ENCODE measurements around the gene MTHFD1.

Gene MTHFD1

DNA sequence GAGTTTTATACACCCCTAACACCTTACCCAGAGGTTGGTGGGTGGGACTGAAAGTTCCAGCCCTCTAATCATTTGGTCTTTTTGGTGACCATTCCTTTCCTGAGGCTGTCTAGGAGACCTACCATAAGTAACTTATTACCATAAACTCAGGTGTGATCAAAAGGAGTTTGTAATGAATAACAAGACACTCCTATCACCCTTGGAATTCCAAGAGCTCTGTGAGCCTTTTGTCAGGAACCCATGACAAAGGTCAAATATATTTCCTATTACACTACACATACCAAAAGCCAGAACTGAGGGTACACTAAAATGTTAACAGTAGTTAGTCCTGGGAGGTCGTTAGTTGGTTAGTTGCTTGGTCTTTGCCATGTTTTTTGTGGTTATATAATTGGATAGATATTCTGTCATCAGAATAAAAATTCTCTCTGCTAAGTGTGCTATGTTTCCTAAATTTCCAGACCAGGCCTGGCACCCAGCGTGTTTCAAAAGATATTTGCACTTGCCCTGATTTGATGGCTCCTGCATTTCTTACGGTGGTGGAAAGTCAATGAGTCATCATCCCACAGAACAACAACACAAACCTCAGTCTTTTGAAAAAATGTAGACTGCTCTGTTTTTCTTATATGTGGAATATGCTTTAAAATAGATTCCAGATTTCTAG, 50.2 kb downstream of the MTHFD1 start:
- no peak for TF ChIP-seq CTCF (IDR thresholded peaks at IDR 0.05; ENCODE audit: borderline replicate concordance, insufficient read depth, low read depth, low read length)
- no peak overlapping the region for H3K4me3 ChIP-seq (ENCODE audit: low read depth, low read length)

DNA sequence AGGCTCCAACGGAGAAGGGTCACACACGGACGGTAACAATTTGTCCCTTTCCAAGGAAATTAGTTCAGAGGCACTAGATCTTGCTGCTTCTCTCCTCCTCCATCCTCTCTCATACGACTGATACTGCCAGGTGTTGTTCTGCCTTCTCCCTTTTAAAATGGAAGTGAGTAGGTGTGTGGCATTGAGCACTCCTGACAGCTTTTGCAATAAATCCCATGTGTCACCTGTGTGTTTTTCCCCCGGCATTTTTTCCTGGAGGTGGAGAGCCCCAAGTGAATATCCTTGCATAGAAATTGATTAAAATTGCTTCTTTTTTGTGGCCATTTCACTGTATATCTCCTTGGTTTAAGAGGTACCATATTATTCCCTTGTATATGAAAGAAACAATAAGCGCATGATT, 51.0 kb downstream of the MTHFD1 start:
- no peak overlapping the region for H3K4me3 ChIP-seq (ENCODE audit: low read depth, low read length)
- no peak for TF ChIP-seq CTCF (IDR thresholded peaks at IDR 0.05; ENCODE audit: borderline replicate concordance, insufficient read depth, low read depth, low read length)

- TF ChIP-seq CTCF (IDR thresholded peaks at IDR 0.05; ENCODE audit: borderline replicate concordance, insufficient read depth, low read depth, low read length) = no peak
- H3K4me3 ChIP-seq (ENCODE audit: low read depth, low read length) = no peak overlapping the region
Measured at GRCh38 chr14:64440494-64440893, 52.3 kb downstream of the MTHFD1 start.

- H3K4me3 ChIP-seq (ENCODE audit: low read depth, low read length) = no peak overlapping the region
- TF ChIP-seq CTCF (IDR thresholded peaks at IDR 0.05; ENCODE audit: borderline replicate concordance, insufficient read depth, low read depth, low read length) = no peak
Measured at GRCh38 chr14:64442300-64442988, 54.3 kb downstream of the MTHFD1 start.

DNA sequence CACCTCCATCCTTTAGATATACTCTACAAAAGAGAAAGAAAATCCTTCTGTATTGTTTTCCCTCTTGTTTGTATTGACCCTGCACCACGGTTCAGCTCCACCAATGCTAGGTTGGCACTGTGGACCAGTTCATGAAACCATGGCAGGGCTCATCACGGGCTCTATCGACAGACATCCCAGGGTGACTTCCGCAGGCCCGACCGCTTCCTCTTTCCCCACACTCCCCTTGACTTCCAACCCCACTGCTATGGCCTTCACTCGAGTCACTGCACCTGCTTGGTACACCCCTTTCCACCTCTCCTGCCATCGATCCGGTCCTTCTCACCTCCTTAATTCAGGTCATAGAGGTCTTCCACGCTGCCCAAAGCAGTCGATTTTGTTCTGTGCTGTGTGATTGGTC, 56.0 kb downstream of the MTHFD1 start:
- H3K4me3 ChIP-seq (ENCODE audit: low read depth, low read length) = no peak overlapping the region
- no peak for TF ChIP-seq CTCF (IDR thresholded peaks at IDR 0.05; ENCODE audit: borderline replicate concordance, insufficient read depth, low read depth, low read length)

DNA sequence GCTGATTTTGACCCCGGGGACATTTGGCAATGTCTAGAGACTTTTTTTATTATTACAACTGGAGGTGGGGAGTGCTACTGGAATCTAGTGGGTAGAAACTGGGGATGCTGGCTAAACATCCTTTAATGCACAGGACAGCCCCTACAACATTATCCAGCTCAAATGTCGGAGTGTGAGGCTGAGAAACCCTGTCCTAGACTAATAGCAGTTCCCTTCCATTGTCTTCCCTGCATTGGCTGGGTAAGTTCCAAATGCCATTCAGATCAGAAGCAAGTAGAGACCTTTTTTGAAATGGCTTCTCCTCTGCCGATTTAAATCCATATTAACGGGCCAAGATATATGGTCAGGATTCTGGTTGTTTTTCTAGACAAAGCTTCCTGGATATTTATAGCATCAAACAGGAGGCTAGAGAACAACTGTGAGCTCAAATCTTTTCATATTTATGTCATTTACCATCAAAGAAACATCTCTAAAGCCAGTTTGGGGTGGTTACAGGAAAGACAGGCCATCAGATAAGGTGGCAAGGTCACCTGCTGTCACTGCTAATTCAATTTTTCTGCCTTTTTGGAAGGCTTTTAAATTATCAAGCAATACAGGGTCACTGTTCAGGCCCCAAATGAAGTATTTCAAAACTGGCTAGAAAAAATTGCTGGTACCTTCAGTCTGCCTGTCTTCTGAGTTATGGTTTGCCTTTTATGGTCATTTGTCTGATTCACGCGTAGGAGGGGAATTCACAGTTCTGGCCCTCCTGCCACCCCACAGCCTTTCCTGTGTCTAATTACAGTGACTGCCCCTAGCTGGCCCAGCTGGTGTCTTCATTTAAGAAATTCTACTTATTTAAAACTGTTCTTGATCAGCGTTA, 57.1 kb downstream of the MTHFD1 start:
- H3K4me3 ChIP-seq (ENCODE audit: low read depth, low read length) = no peak overlapping the region
- TF ChIP-seq CTCF (IDR thresholded peaks at IDR 0.05; ENCODE audit: borderline replicate concordance, insufficient read depth, low read depth, low read length) = no peak
